Tibial nerve (tissue), 4 donors: ENCODE measurements around the gene ZNF438. TPM values are rescaled to one million over a fixed set of nuclear protein-coding genes. Genes with fewer than 3 reads are reported as not detected.

Experiments
- DNase-seq, 2 donors: peaks; one replicate each; pipeline ENCODE4 v3.0.0-alpha.2; 2019; ENCODE audit warnings: low spot score in 2 of 2
- H3K27ac ChIP-seq, 4 donors: fragments of 200-600 bp; sonication (generic) in 3 of 4; one replicate each; pipeline ENCODE4 v1.5.1; 2017 to 2019; ENCODE audit warnings: mild to moderate bottlenecking in 1 of 4
- H3K27me3 ChIP-seq, 2 donors: fragments of 200-600 bp; sonication (generic) in 1 of 2; one replicate each; pipeline versions ENCODE4 v1.5.1 to v1.6.0; 2017 to 2019
- H3K36me3 ChIP-seq, 3 donors: fragments of 200-600 bp; sonication (generic); one replicate each; pipeline ENCODE4 v1.5.1; 2018 to 2019
- H3K4me1 ChIP-seq, 4 donors: fragments of 200-600 bp; sonication (generic) in 3 of 4; one replicate each; pipeline ENCODE4 v1.5.1; 2017 to 2019
- H3K4me3 ChIP-seq, 4 donors: fragments of 200-600 bp; sonication (generic) in 3 of 4; one replicate each; pipeline ENCODE4 v1.5.1; 2017 to 2019; ENCODE audit warnings: mild to moderate bottlenecking in 1 of 4, moderate library complexity in 1 of 4
- H3K9me3 ChIP-seq, 4 donors: fragments of 200-600 bp; sonication (generic) in 3 of 4; one replicate each; pipeline ENCODE4 v1.5.1; 2017 to 2019
- CTCF ChIP-seq, 5 experiments: fragments of 200-600 bp in 3 of 5; fragments of 450-650 bp in 2 of 5; sonication (generic) in 3 of 5; IDR thresholded peaks; one replicate each; pipeline ENCODE4 v1.5.1; 2016 to 2019; ENCODE audit warnings: antibody characterized with exemption in 5 of 5, mild to moderate bottlenecking in 3 of 5, moderate library complexity in 2 of 5
- EP300 ChIP-seq, 2 donors: sonication (generic); formaldehyde crosslinking; IDR thresholded peaks; one replicate each; pipeline ENCODE4 v1.6.1; 2017; ENCODE audit warnings: antibody characterized with exemption in 2 of 2, mild to moderate bottlenecking in 1 of 2
- POLR2A ChIP-seq, 2 donors: fragments of 450-650 bp; IDR thresholded peaks; one replicate each; pipeline ENCODE4 v1.6.1; 2017; ENCODE audit warnings: antibody characterized with exemption in 2 of 2, mild to moderate bottlenecking in 2 of 2, moderate library complexity in 2 of 2
- WGBS, 2 donors: methylation state at CpG; one replicate each; pipeline ENCODE4 v1.1.5; 2018; 5-methylcytosine and 5-hydroxymethylcytosine counted together
- total RNA-seq, 4 donors: library from RNA; depleted of rRNA; stranded (reverse); fragments of >200 nt; gene quantifications; one replicate each; pipeline ENCODE4 v1.1.0, GENCODE V29; 2016

ZNF438 gene
- total RNA-seq, 4 donors from 2014 or later: 10.8 to 26.5 (median 19.7) TPM

- H3K9me3 ChIP-seq: no peaks in the 10 kb centered on the region
- H3K27me3 ChIP-seq: no peaks in the 10 kb centered on the region
- 89 to 100% methylated on average over 1 of the region's 1 CpG for whole genome bisulfite sequencing, 2 donors
- H3K36me3 ChIP-seq: peaks cover 0 to 5% (median 0%) of the 10 kb centered on the region in 3 donors
- DNase-seq: no peak
- H3K4me3 ChIP-seq: no peak overlapping the region
- peaks cover 0 to 21% (median 0%) of the 10 kb centered on the region in 4 donors for H3K4me1 ChIP-seq
- TF ChIP-seq POLR2A (IDR thresholded peaks at IDR 0.05): no peak
- TF ChIP-seq EP300 (IDR thresholded peaks at IDR 0.05): no peak
- TF ChIP-seq CTCF (IDR thresholded peaks at IDR 0.05): no peak
- no peak overlapping the region for H3K27ac ChIP-seq
Observed at GRCh38 chr10:30887839-30888238, 143.8 kb downstream of the ZNF438 start.

DNA sequence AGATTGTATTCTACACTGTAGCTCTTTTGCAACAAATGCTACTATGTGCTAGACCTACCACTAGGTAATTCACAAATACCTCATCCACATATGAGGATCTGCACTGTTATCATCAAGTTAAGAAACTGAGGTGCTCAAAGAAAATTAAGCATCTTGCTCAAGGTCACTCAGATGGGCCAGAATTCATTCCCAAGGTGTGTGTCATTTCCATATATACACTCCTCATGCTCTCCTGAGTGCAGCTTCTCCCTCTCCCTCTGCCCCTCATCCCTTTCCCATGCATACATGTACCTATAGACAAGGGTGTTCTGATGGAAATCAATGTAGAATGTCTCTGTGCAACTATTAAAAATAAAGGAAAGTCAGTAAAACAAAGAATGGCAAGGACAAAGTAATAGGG lies 146.2 kb downstream of the ZNF438 start:
- no peak for DNase-seq
- H3K36me3 ChIP-seq: peaks cover 0 to 5% (median 0%) of the 10 kb centered on the region in 3 donors
- no peak for TF ChIP-seq CTCF (IDR thresholded peaks at IDR 0.05)
- TF ChIP-seq POLR2A (IDR thresholded peaks at IDR 0.05): no peak
- TF ChIP-seq EP300 (IDR thresholded peaks at IDR 0.05): no peak

GRCh38 chr10:30883751-30884150 lies 147.9 kb downstream of the ZNF438 start:
- no peak overlapping the region for H3K4me3 ChIP-seq
- TF ChIP-seq POLR2A (IDR thresholded peaks at IDR 0.05): no peak
- TF ChIP-seq CTCF (IDR thresholded peaks at IDR 0.05): no peak
- TF ChIP-seq EP300 (IDR thresholded peaks at IDR 0.05): peak in 1 of 2 donors; percentile 11
- 62 to 63% methylated on average over 4 of the region's 4 CpGs for WGBS, 2 donors
- no peaks in the 10 kb centered on the region for H3K27me3 ChIP-seq
- no peaks in the 10 kb centered on the region for H3K9me3 ChIP-seq
- peaks cover 0 to 17% (median 0%) of the 10 kb centered on the region in 4 donors for H3K4me1 ChIP-seq
- H3K27ac ChIP-seq: peak overlapping the region in 1 of 4 donors; percentile 47
- H3K36me3 ChIP-seq: peaks cover 0 to 5% (median 0%) of the 10 kb centered on the region in 3 donors
- no peak for DNase-seq

More for the DNA sequence above, 146.2 kb downstream of the ZNF438 start:
- no peak overlapping the region for H3K4me3 ChIP-seq
- H3K27me3 ChIP-seq: no peaks in the 10 kb centered on the region
- no peak overlapping the region for H3K27ac ChIP-seq
- H3K4me1 ChIP-seq: peaks cover 0 to 21% (median 0%) of the 10 kb centered on the region in 4 donors
- no peaks in the 10 kb centered on the region for H3K9me3 ChIP-seq

DNA sequence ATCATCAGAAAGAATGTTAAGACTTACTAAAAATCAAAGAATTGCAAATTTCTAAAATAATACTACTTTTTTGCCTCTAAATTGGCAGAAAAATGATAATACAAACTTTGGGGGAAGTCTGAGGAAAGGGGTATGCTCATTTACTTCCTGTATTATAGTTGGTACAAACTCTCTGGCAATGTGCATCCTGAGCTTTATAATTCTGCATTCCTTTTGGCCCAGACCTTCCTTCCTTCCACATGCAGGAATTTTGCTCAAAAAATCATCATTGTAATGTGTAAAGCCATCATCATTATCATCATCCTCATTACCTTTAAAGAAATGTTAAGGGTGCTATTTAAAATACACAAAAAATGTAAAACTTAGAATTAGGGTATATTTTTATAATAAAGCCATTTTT lies 148.5 kb downstream of the ZNF438 start:
- H3K9me3 ChIP-seq: no peaks in the 10 kb centered on the region
- no peak for DNase-seq
- peaks cover 0 to 17% (median 0%) of the 10 kb centered on the region in 4 donors for H3K4me1 ChIP-seq
- no peak for TF ChIP-seq EP300 (IDR thresholded peaks at IDR 0.05)
- no peak for TF ChIP-seq CTCF (IDR thresholded peaks at IDR 0.05)
- TF ChIP-seq POLR2A (IDR thresholded peaks at IDR 0.05): no peak
- H3K27ac ChIP-seq: peak overlapping the region in 1 of 4 donors; percentile 47
- no peaks in the 10 kb centered on the region for H3K27me3 ChIP-seq
- H3K36me3 ChIP-seq: peaks cover 0 to 5% (median 0%) of the 10 kb centered on the region in 3 donors
- H3K4me3 ChIP-seq: no peak overlapping the region

DNA sequence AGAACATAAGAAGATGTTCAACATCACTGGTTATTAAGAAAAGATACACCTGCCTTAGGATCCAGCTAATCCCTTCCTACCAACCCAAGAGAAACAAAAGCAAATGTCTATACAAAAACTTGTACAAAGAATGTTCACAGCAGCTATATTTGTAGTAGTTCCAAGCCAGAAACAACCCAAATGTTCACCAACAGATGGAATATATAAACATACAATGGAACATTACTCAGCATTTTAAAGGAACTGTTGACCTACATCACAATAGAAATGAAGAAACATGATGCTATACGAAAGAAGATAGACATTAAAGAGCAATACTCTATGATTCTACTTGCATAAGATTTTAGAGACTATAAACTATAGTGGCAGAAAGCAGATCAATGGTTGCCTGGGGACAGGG lies 149.4 kb downstream of the ZNF438 start:
- peaks cover 0 to 17% (median 0%) of the 10 kb centered on the region in 4 donors for H3K4me1 ChIP-seq
- H3K36me3 ChIP-seq: peaks cover 0 to 4% (median 0%) of the 10 kb centered on the region in 3 donors
- WGBS, 2 donors: 35 to 73% methylated on average over 1 of the region's 1 CpG
- DNase-seq: no peak
- no peaks in the 10 kb centered on the region for H3K27me3 ChIP-seq
- no peak overlapping the region for H3K27ac ChIP-seq
- H3K9me3 ChIP-seq: no peaks in the 10 kb centered on the region
- TF ChIP-seq EP300 (IDR thresholded peaks at IDR 0.05): no peak
- TF ChIP-seq CTCF (IDR thresholded peaks at IDR 0.05): no peak
- no peak for TF ChIP-seq POLR2A (IDR thresholded peaks at IDR 0.05)
- no peak overlapping the region for H3K4me3 ChIP-seq
